ENCODE measurements around the gene CES4A.

Gene CES4A

GRCh38 chr16:67036323-67036741 lies 47.9 kb downstream of the CES4A start:
- no peak overlapping the region for H2BK120ac ChIP-seq (ENCODE audit: low read depth, low read length)
- H3K79me1 ChIP-seq (ENCODE audit: low read depth, low read length), result peaks cover 2% of the 10 kb centered on the region
- H3K4me2 ChIP-seq (ENCODE audit: insufficient read depth, low read length, poor library complexity, severe bottlenecking), result no peak overlapping the region
- no peak overlapping the region for H3K9ac ChIP-seq (ENCODE audit: low read depth, low read length, poor library complexity)
- H4K91ac ChIP-seq (ENCODE audit: low read depth, low read length, poor library complexity), result no peak overlapping the region
- H3K23ac ChIP-seq (ENCODE audit: low read depth, low read length, poor library complexity), result no peak overlapping the region
- H2BK12ac ChIP-seq (ENCODE audit: low read length), result no peak overlapping the region
- peaks cover 1 to 3% of the 10 kb centered on the region in 2 donors for H3K9me3 ChIP-seq (replicated peaks in 1 of 2; ENCODE audit: control insufficient read depth in 2 of 2, insufficient read depth in 1 of 2, low read depth in 1 of 2, low read length in 2 of 2)
- H2BK5ac ChIP-seq (ENCODE audit: low read length), result no peak overlapping the region
- no peak overlapping the region for H3K4ac ChIP-seq (ENCODE audit: low read length)
- H3K36me3 ChIP-seq (replicated peaks in 1 of 2; ENCODE audit: control insufficient read depth in 2 of 2, insufficient read depth in 2 of 2, low read length in 2 of 2), result peaks cover 6 to 92% of the 10 kb centered on the region in 2 donors
- no peak overlapping the region for H2AFZ ChIP-seq (ENCODE audit: low read length)
- no peak overlapping the region for H2BK15ac ChIP-seq (ENCODE audit: low read length)
- H3K27me3 ChIP-seq (ENCODE audit: control insufficient read depth in 3 of 3, insufficient read depth in 3 of 3, low read depth in 1 of 3, low read length in 3 of 3), result no peaks in the 10 kb centered on the region
- no peak overlapping the region for H2AK5ac ChIP-seq (ENCODE audit: low read depth, low read length)
- H3K27ac ChIP-seq (replicated peaks; ENCODE audit: low read length), result no peak overlapping the region
- no CpG with 5 or more reads among the region's 5 CpGs for WGBS, 2 donors (ENCODE audit: extremely low coverage in 2 of 2, insufficient read length in 2 of 2, insufficient replicate concordance in 1 of 2)
- no peak overlapping the region for H4K8ac ChIP-seq (ENCODE audit: low read depth, low read length)
- no peak overlapping the region for H3K14ac ChIP-seq (ENCODE audit: low read length)
- H3K4me3 ChIP-seq (ENCODE audit: low read length in 2 of 2), result no peak overlapping the region
- H3K18ac ChIP-seq (ENCODE audit: low read length), result no peak overlapping the region
- H3K4me1 ChIP-seq (ENCODE audit: control insufficient read depth in 2 of 2, insufficient read depth in 1 of 2, low read depth in 1 of 2, low read length in 2 of 2), result no peaks in the 10 kb centered on the region
- DNase-seq (ENCODE audit: low spot score), result no peak

GRCh38 chr16:67039260-67040020 lies 51.1 kb downstream of the CES4A start:
- no peaks in the 10 kb centered on the region for H3K27me3 ChIP-seq (ENCODE audit: control insufficient read depth in 3 of 3, insufficient read depth in 3 of 3, low read depth in 1 of 3, low read length in 3 of 3)
- H3K9ac ChIP-seq (ENCODE audit: low read depth, low read length, poor library complexity), result no peak overlapping the region
- no peak overlapping the region for H3K18ac ChIP-seq (ENCODE audit: low read length)
- WGBS, 2 donors (ENCODE audit: extremely low coverage in 2 of 2, insufficient read length in 2 of 2, insufficient replicate concordance in 1 of 2), result no CpG with 5 or more reads among the region's 2 CpGs
- no peaks in the 10 kb centered on the region for H3K4me1 ChIP-seq (ENCODE audit: control insufficient read depth in 2 of 2, insufficient read depth in 1 of 2, low read depth in 1 of 2, low read length in 2 of 2)
- no peak overlapping the region for H2BK12ac ChIP-seq (ENCODE audit: low read length)
- no peak overlapping the region for H2BK5ac ChIP-seq (ENCODE audit: low read length)
- H3K36me3 ChIP-seq (replicated peaks in 1 of 2; ENCODE audit: control insufficient read depth in 2 of 2, insufficient read depth in 2 of 2, low read length in 2 of 2), result peaks cover 2 to 92% of the 10 kb centered on the region in 2 donors
- H4K91ac ChIP-seq (ENCODE audit: low read depth, low read length, poor library complexity), result no peak overlapping the region
- no peak overlapping the region for H3K4me2 ChIP-seq (ENCODE audit: insufficient read depth, low read length, poor library complexity, severe bottlenecking)
- H2AK5ac ChIP-seq (ENCODE audit: low read depth, low read length), result no peak overlapping the region
- H4K8ac ChIP-seq (ENCODE audit: low read depth, low read length), result no peak overlapping the region
- H3K4me3 ChIP-seq (ENCODE audit: low read length in 2 of 2), result no peak overlapping the region
- no peak overlapping the region for H3K14ac ChIP-seq (ENCODE audit: low read length)
- no peak overlapping the region for H2AFZ ChIP-seq (ENCODE audit: low read length)
- peaks cover 2% of the 10 kb centered on the region for H3K79me1 ChIP-seq (ENCODE audit: low read depth, low read length)
- H3K23ac ChIP-seq (ENCODE audit: low read depth, low read length, poor library complexity), result no peak overlapping the region
- H3K4ac ChIP-seq (ENCODE audit: low read length), result no peak overlapping the region
- no peak overlapping the region for H3K27ac ChIP-seq (replicated peaks; ENCODE audit: low read length)
- H2BK120ac ChIP-seq (ENCODE audit: low read depth, low read length), result no peak overlapping the region
- no peak overlapping the region for H2BK15ac ChIP-seq (ENCODE audit: low read length)
- no peak for DNase-seq (ENCODE audit: low spot score)
- peaks cover 0 to 1% of the 10 kb centered on the region in 2 donors for H3K9me3 ChIP-seq (replicated peaks in 1 of 2; ENCODE audit: control insufficient read depth in 2 of 2, insufficient read depth in 1 of 2, low read depth in 1 of 2, low read length in 2 of 2)

- no peak overlapping the region for H3K18ac ChIP-seq (ENCODE audit: low read length)
- no CpG with 5 or more reads among the region's 2 CpGs for WGBS, 2 donors (ENCODE audit: extremely low coverage in 2 of 2, insufficient read length in 2 of 2, insufficient replicate concordance in 1 of 2)
- H2BK5ac ChIP-seq (ENCODE audit: low read length), result no peak overlapping the region
- no peak overlapping the region for H3K4me2 ChIP-seq (ENCODE audit: insufficient read depth, low read length, poor library complexity, severe bottlenecking)
- no peak overlapping the region for H2BK15ac ChIP-seq (ENCODE audit: low read length)
- H2BK120ac ChIP-seq (ENCODE audit: low read depth, low read length), result no peak overlapping the region
- H3K36me3 ChIP-seq (replicated peaks in 1 of 2; ENCODE audit: control insufficient read depth in 2 of 2, insufficient read depth in 2 of 2, low read length in 2 of 2), result peaks cover 1 to 90% of the 10 kb centered on the region in 2 donors
- no peak overlapping the region for H2AFZ ChIP-seq (ENCODE audit: low read length)
- H3K9me3 ChIP-seq (replicated peaks in 1 of 2; ENCODE audit: control insufficient read depth in 2 of 2, insufficient read depth in 1 of 2, low read depth in 1 of 2, low read length in 2 of 2), result peaks cover 0 to 1% of the 10 kb centered on the region in 2 donors
- no peak overlapping the region for H3K14ac ChIP-seq (ENCODE audit: low read length)
- no peak overlapping the region for H3K4me3 ChIP-seq (ENCODE audit: low read length in 2 of 2)
- H3K27me3 ChIP-seq (ENCODE audit: control insufficient read depth in 3 of 3, insufficient read depth in 3 of 3, low read depth in 1 of 3, low read length in 3 of 3), result no peaks in the 10 kb centered on the region
- no peak overlapping the region for H2AK5ac ChIP-seq (ENCODE audit: low read depth, low read length)
- H3K27ac ChIP-seq (replicated peaks; ENCODE audit: low read length), result no peak overlapping the region
- no peak overlapping the region for H3K23ac ChIP-seq (ENCODE audit: low read depth, low read length, poor library complexity)
- H3K9ac ChIP-seq (ENCODE audit: low read depth, low read length, poor library complexity), result no peak overlapping the region
- H2BK12ac ChIP-seq (ENCODE audit: low read length), result no peak overlapping the region
- H3K4ac ChIP-seq (ENCODE audit: low read length), result no peak overlapping the region
- DNase-seq (ENCODE audit: low spot score), result no peak
- peaks cover 2% of the 10 kb centered on the region for H3K79me1 ChIP-seq (ENCODE audit: low read depth, low read length)
- no peak overlapping the region for H4K91ac ChIP-seq (ENCODE audit: low read depth, low read length, poor library complexity)
- no peak overlapping the region for H4K8ac ChIP-seq (ENCODE audit: low read depth, low read length)
- no peaks in the 10 kb centered on the region for H3K4me1 ChIP-seq (ENCODE audit: control insufficient read depth in 2 of 2, insufficient read depth in 1 of 2, low read depth in 1 of 2, low read length in 2 of 2)
Measured at GRCh38 chr16:67040166-67040565, 51.8 kb downstream of the CES4A start.

GRCh38 chr16:67040906-67041305 lies 52.5 kb downstream of the CES4A start:
- Histone ChIP-seq H3K4ac (ENCODE audit: low read length) (no peak overlapping the region), H2BK120ac (ENCODE audit: low read depth, low read length) (no peak overlapping the region), H2BK5ac (ENCODE audit: low read length) (no peak overlapping the region), H4K91ac (ENCODE audit: low read depth, low read length, poor library complexity) (no peak overlapping the region), H2AK5ac (ENCODE audit: low read depth, low read length) (no peak overlapping the region), H3K23ac (ENCODE audit: low read depth, low read length, poor library complexity) (no peak overlapping the region), H3K9ac (ENCODE audit: low read depth, low read length, poor library complexity) (no peak overlapping the region), H3K4me2 (ENCODE audit: insufficient read depth, low read length, poor library complexity, severe bottlenecking) (no peak overlapping the region), H3K27me3 (ENCODE audit: control insufficient read depth in 3 of 3, insufficient read depth in 3 of 3, low read depth in 1 of 3, low read length in 3 of 3) (no peaks in the 10 kb centered on the region), H3K79me1 (ENCODE audit: low read depth, low read length) (peaks cover 2% of the 10 kb centered on the region), H2AFZ (ENCODE audit: low read length) (no peak overlapping the region), H3K4me3 (ENCODE audit: low read length in 2 of 2) (no peak overlapping the region), H2BK15ac (ENCODE audit: low read length) (no peak overlapping the region), H3K27ac (replicated peaks; ENCODE audit: low read length) (no peak overlapping the region), H3K14ac (ENCODE audit: low read length) (no peak overlapping the region), H3K9me3 (replicated peaks in 1 of 2; ENCODE audit: control insufficient read depth in 2 of 2, insufficient read depth in 1 of 2, low read depth in 1 of 2, low read length in 2 of 2) (peaks cover 0 to 1% of the 10 kb centered on the region in 2 donors), H3K36me3 (replicated peaks in 1 of 2; ENCODE audit: control insufficient read depth in 2 of 2, insufficient read depth in 2 of 2, low read length in 2 of 2) (peaks cover 1 to 88% of the 10 kb centered on the region in 2 donors), H2BK12ac (ENCODE audit: low read length) (no peak overlapping the region), H3K18ac (ENCODE audit: low read length) (no peak overlapping the region), H3K4me1 (ENCODE audit: control insufficient read depth in 2 of 2, insufficient read depth in 1 of 2, low read depth in 1 of 2, low read length in 2 of 2) (no peaks in the 10 kb centered on the region), H4K8ac (ENCODE audit: low read depth, low read length) (no peak overlapping the region)
- DNase-seq (ENCODE audit: low spot score), result no peak
- no CpG with 5 or more reads among the region's 2 CpGs for WGBS, 2 donors (ENCODE audit: extremely low coverage in 2 of 2, insufficient read length in 2 of 2, insufficient replicate concordance in 1 of 2)
